ENCODE results near the gene SLC35G1.

Gene SLC35G1

DNA sequence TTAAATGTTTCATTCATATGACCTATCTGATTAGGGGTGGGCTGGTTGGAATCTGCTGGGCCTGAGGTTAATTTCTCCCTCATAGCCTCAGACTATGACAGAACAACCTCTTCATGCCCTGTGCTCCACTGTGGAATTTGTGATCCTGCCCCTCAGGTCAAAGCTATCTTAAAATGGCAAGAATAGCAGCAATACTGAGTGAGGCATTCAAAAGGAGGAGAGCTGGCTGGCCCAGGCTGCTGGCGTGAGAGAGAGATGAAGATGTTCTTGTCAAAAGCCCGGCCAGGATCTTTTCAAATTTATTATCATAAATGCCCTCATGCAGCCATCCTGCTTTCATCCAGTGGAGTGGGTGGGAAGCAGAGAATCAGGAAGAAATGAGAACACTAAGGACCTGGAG lies 58.1 kb downstream of the SLC35G1 start:
- H3K4me3 ChIP-seq (ENCODE audit: low read depth, low read length) = no peak overlapping the region
- H3K36me3 ChIP-seq (ENCODE audit: insufficient read depth, low read length) = no peaks in the 10 kb centered on the region
- no peaks in the 10 kb centered on the region for H3K79me2 ChIP-seq (ENCODE audit: control insufficient read depth, insufficient read depth, low read length, unreplicated experiment)
- no peak overlapping the region for H2AFZ ChIP-seq (ENCODE audit: low read length, unreplicated experiment)
- H3K27me3 ChIP-seq (ENCODE audit: insufficient read depth, low read length) = no peaks in the 10 kb centered on the region
- H3K4me1 ChIP-seq (ENCODE audit: control insufficient read depth, insufficient read depth, low read length, unreplicated experiment) = peaks cover 26% of the 10 kb centered on the region
- no peak overlapping the region for H3K27ac ChIP-seq (ENCODE audit: low read depth, low read length)
